A549 (cell line): ENCODE data around the gene SCARB2.

Experiments
- BHLHE40 ChIP-seq: IDR thresholded peaks from 2 replicates; pipeline ENCODE4 v1.6.1; 2012; ENCODE audit warnings: low read depth, low read length, inconsistent platforms
- CTCF ChIP-seq: fragments of >200 bp; sonication (Bioruptor Twin); formaldehyde crosslinking; IDR thresholded peaks from 3 replicates; pipeline ENCODE4 v1.5.1; 2016
- E2F6 ChIP-seq: IDR thresholded peaks from 2 replicates; pipeline ENCODE4 v1.6.1; 2012; ENCODE audit warnings: low read depth, borderline replicate concordance
- MYC ChIP-seq: IDR thresholded peaks from 2 replicates; pipeline ENCODE4 v1.6.1; 2012; ENCODE audit warnings: mild to moderate bottlenecking, inconsistent platforms, low read length, improper control_type of control experiment, borderline replicate concordance
- PBX3 ChIP-seq: IDR thresholded peaks from 2 replicates; pipeline ENCODE4 v1.6.1; 2012
- POLR2A ChIP-seq: IDR thresholded peaks from 2 replicates; pipeline ENCODE4 v1.6.1; 2012; ENCODE audit warnings: mild to moderate bottlenecking, low read length

GRCh38 chr4:76206222-76206942 lies 7.2 kb downstream of the SCARB2 start:
- TF ChIP-seq POLR2A (no peak), BHLHE40 (no peak), MYC (no peak), CTCF (no peak), PBX3 (no peak), E2F6 (no peak)
